Tibial artery (tissue), 4 donors: ENCODE results near the gene BTG3.

Experiments
- DNase-seq, 2 donors: peaks; one replicate each; pipeline ENCODE4 v3.0.0-alpha.2; 2019
- H3K27ac ChIP-seq, 2 donors: fragments of 200-600 bp; sonication (generic) in 1 of 2; 1 replicate in 1 of 2; 2 replicates in 1 of 2; pipeline ENCODE4 v1.5.1; 2018 to 2019; ENCODE audit warnings: mild to moderate bottlenecking in 1 of 2
- H3K27me3 ChIP-seq, 2 donors: fragments of 200-600 bp; sonication (generic) in 1 of 2; one replicate each; pipeline versions ENCODE4 v1.5.1 to v1.6.0; 2016 to 2019
- H3K36me3 ChIP-seq, 3 donors: fragments of 200-600 bp; sonication (generic) in 2 of 3; one replicate each; pipeline ENCODE4 v1.5.1; 2016 to 2019; ENCODE audit warnings: mild to moderate bottlenecking in 2 of 3
- H3K4me1 ChIP-seq, 4 donors: fragments of 200-600 bp; sonication (generic) in 2 of 4; 1 replicate in 3 of 4; 2 replicates in 1 of 4; pipeline ENCODE4 v1.5.1; 2016 to 2019
- H3K4me3 ChIP-seq, 2 donors: fragments of 200-600 bp; sonication (generic) in 1 of 2; 1 replicate in 1 of 2; 2 replicates in 1 of 2; pipeline ENCODE4 v1.5.1; 2018 to 2019; ENCODE audit warnings: mild to moderate bottlenecking in 2 of 2
- H3K9me3 ChIP-seq, 3 donors: fragments of 200-600 bp; sonication (generic) in 1 of 3; one replicate each; pipeline ENCODE4 v1.5.1; 2016 to 2019
- intact Hi-C: fragments of 100-400 bp; cut with DNase I; formaldehyde crosslinking; loops from one replicate; pipeline ENCODE4 v1.15.0; 2023; ENCODE audit warnings: low total_unique reads
- TF ChIP-seq, protein P1 (sequence below), 2 experiments: fragments of 200-600 bp in 1 of 2; fragments of 450-650 bp in 1 of 2; IDR thresholded peaks; one replicate each; pipeline ENCODE4 v1.5.1; 2017 to 2019; ENCODE audit warnings: antibody characterized with exemption in 2 of 2, mild to moderate bottlenecking in 1 of 2, moderate library complexity in 1 of 2

Gene BTG3

GRCh38 chr21:17650292-17650691, 37.6 kb upstream of the BTG3 start:
- Histone ChIP-seq H3K27ac (no peak overlapping the region), H3K36me3 (no peaks in the 10 kb centered on the region), H3K27me3 (no peaks in the 10 kb centered on the region), H3K4me3 (no peak overlapping the region), H3K4me1 (no peaks in the 10 kb centered on the region), H3K9me3 (no peaks in the 10 kb centered on the region)
- TF ChIP-seq, protein P1, sequence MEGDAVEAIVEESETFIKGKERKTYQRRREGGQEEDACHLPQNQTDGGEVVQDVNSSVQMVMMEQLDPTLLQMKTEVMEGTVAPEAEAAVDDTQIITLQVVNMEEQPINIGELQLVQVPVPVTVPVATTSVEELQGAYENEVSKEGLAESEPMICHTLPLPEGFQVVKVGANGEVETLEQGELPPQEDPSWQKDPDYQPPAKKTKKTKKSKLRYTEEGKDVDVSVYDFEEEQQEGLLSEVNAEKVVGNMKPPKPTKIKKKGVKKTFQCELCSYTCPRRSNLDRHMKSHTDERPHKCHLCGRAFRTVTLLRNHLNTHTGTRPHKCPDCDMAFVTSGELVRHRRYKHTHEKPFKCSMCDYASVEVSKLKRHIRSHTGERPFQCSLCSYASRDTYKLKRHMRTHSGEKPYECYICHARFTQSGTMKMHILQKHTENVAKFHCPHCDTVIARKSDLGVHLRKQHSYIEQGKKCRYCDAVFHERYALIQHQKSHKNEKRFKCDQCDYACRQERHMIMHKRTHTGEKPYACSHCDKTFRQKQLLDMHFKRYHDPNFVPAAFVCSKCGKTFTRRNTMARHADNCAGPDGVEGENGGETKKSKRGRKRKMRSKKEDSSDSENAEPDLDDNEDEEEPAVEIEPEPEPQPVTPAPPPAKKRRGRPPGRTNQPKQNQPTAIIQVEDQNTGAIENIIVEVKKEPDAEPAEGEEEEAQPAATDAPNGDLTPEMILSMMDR (IDR thresholded peaks at IDR 0.05), result no peak
- intact Hi-C loops, result no loop called here
- DNase-seq, result no peak

- TF ChIP-seq, protein P1 (IDR thresholded peaks at IDR 0.05), result no peak
- H3K4me1 ChIP-seq, result no peaks in the 10 kb centered on the region
- H3K9me3 ChIP-seq, result no peaks in the 10 kb centered on the region
- intact Hi-C loops, result no loop called here
- no peak overlapping the region for H3K27ac ChIP-seq
- no peaks in the 10 kb centered on the region for H3K36me3 ChIP-seq
- H3K27me3 ChIP-seq, result no peaks in the 10 kb centered on the region
- no peak overlapping the region for H3K4me3 ChIP-seq
- DNase-seq, result no peak
Observed at GRCh38 chr21:17646790-17647189, 34.1 kb upstream of the BTG3 start.

DNA sequence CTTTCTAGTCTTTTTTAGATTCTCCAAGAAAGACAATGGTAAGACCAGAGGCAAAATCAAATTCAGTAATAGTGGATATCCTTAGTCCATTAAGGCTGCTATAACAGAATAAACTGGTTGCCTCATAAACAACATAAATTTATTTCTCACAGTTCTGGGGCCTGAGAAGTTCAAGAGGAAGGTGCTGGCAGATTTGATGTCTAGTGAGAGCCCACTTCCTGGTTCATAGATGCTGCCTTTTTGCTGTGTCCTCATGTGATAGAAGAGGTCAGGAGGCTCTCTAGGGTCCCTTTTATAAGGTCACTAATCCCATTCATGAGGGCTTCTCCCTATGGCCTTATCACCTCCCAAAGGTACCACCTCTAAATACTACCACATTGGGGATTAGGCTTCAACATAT, 31.5 kb upstream of the BTG3 start:
- Histone ChIP-seq H3K27me3 (no peaks in the 10 kb centered on the region), H3K4me3 (no peak overlapping the region), H3K4me1 (no peaks in the 10 kb centered on the region), H3K27ac (no peak overlapping the region), H3K36me3 (no peaks in the 10 kb centered on the region), H3K9me3 (peaks cover 0 to 6% (median 6%) of the 10 kb centered on the region in 3 donors)
- intact Hi-C loops, result no loop called here
- TF ChIP-seq, protein P1 (IDR thresholded peaks at IDR 0.05), result no peak
- DNase-seq, result no peak

DNA sequence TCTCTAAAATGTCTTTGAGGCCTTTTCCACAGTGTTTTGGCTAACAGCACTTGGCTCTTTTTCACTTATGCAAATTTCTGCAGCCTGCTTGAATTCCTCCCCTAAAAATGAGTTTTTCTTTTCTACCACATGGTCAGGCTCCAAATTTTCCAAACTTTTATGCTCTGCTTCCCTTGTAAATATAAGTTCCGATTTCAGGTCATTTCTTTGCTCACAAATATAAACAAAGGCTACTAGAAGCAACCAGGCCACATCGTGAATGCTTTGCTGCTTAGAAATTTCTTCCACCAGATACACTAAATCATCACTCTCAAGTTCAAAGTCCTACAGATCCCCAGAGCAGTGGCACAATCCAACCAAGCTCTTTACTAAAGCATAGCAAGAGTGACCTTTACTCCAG, 28.1 kb upstream of the BTG3 start:
- H3K36me3 ChIP-seq, result no peaks in the 10 kb centered on the region
- H3K4me3 ChIP-seq, result no peak overlapping the region
- H3K4me1 ChIP-seq, result no peaks in the 10 kb centered on the region
- intact Hi-C loops, result no loop called here
- no peak for DNase-seq
- TF ChIP-seq, protein P1 (IDR thresholded peaks at IDR 0.05), result no peak
- no peaks in the 10 kb centered on the region for H3K27me3 ChIP-seq
- peaks cover 0 to 6% (median 6%) of the 10 kb centered on the region in 3 donors for H3K9me3 ChIP-seq
- no peak overlapping the region for H3K27ac ChIP-seq

DNA sequence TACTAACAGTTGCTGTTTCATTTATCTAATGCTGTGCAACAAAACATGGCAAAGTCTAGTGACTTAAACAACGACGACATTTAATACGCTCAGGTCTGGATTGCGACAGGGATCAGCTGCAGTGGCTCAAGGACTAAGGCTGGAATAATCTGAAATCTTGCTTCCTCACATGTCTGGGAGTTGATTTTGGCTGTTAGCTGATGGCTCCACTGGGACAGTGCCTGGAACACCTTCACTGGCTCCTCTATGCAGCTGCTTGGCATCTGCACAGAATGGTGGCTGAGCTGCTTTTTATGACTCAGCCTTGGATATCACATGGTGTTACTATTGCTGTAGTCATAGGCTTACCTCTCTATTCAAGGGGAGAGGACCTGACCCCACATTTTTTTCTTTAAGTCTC, 24.0 kb upstream of the BTG3 start:
- no peaks in the 10 kb centered on the region for H3K36me3 ChIP-seq
- no peak overlapping the region for H3K27ac ChIP-seq
- H3K9me3 ChIP-seq, result peaks cover 0 to 6% (median 6%) of the 10 kb centered on the region in 3 donors
- DNase-seq, result no peak
- H3K4me3 ChIP-seq, result no peak overlapping the region
- no peaks in the 10 kb centered on the region for H3K27me3 ChIP-seq
- intact Hi-C loops, result no loop called here
- TF ChIP-seq, protein P1 (IDR thresholded peaks at IDR 0.05), result no peak
- no peaks in the 10 kb centered on the region for H3K4me1 ChIP-seq

DNA sequence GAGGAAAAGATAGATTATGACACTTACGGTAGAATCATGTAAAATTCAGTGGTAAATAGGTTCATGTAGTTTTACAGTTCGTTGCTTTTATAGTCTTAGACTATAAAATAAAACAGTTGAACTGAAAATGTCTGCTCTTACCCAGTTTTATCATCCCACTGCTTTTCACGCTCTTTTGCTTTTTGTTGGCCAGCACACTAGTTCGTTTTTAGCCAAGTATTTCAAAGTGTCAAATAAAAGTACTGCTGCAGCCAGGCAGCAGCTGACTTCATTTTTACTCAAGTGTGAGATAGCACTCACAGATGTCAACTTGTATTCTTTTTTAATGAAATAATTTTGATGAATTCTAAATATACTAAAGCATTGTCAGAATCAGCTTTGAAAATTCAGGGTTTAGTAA, 18.5 kb upstream of the BTG3 start:
- intact Hi-C loops, result no loop called here
- H3K27me3 ChIP-seq, result no peaks in the 10 kb centered on the region
- H3K27ac ChIP-seq, result no peak overlapping the region
- TF ChIP-seq, protein P1 (IDR thresholded peaks at IDR 0.05), result no peak
- H3K9me3 ChIP-seq, result no peaks in the 10 kb centered on the region
- H3K4me3 ChIP-seq, result no peak overlapping the region
- DNase-seq, result no peak
- no peaks in the 10 kb centered on the region for H3K36me3 ChIP-seq
- H3K4me1 ChIP-seq, result no peaks in the 10 kb centered on the region
